Transverse colon (tissue), 4 donors: ENCODE data around the gene PTPN1. TPM values are rescaled to one million over a fixed set of nuclear protein-coding genes. Genes with fewer than 3 reads are reported as not detected.
"Not testable (repeated sequence)": the region's sequence is repeated elsewhere in the genome, so short reads cannot be mapped to it uniquely, and the experiment has no call there.

Experiments
- DNase-seq: peaks from one replicate; pipeline ENCODE4 v3.0.0-alpha.2; 2019
- H3K27ac ChIP-seq, 4 donors: fragments of 200-600 bp; sonication (generic); 2 replicates each; pipeline ENCODE4 v1.5.1; 2016 to 2018; ENCODE audit warnings: inconsistent platforms in 4 of 4
- H3K27me3 ChIP-seq: fragments of 200-600 bp; sonication (generic); 2 replicates; pipeline ENCODE4 v1.5.1; 2017; ENCODE audit warnings: inconsistent platforms
- H3K36me3 ChIP-seq, 4 donors: fragments of 200-600 bp; sonication (generic); 2 replicates each; pipeline ENCODE4 v1.5.1; 2017 to 2019; ENCODE audit warnings: inconsistent platforms in 4 of 4
- H3K4me1 ChIP-seq, 4 donors: fragments of 200-600 bp; sonication (generic); 2 replicates each; pipeline ENCODE4 v1.5.1; 2017 to 2020; ENCODE audit warnings: inconsistent platforms in 4 of 4
- H3K4me3 ChIP-seq, 4 donors: fragments of 200-600 bp; sonication (generic); 1 replicate in 1 of 4; 2 replicates in 3 of 4; pipeline versions ENCODE4 v1.5.1 to v1.6.1; 2017 to 2019; ENCODE audit warnings: inconsistent platforms in 4 of 4
- H3K9me3 ChIP-seq, 2 donors: fragments of 200-600 bp; sonication (generic); 2 replicates each; pipeline ENCODE4 v1.5.1; 2017 to 2019; ENCODE audit warnings: inconsistent platforms in 2 of 2
- EP300 ChIP-seq: sonication (generic); formaldehyde crosslinking; IDR thresholded peaks from one replicate; pipeline ENCODE4 v1.6.1; 2017; ENCODE audit warnings: antibody characterized with exemption, low read depth
- POLR2A ChIP-seq: fragments of 450-650 bp; IDR thresholded peaks from one replicate; pipeline ENCODE4 v1.6.1; 2016; ENCODE audit warnings: antibody characterized with exemption, mild to moderate bottlenecking, moderate library complexity
- POLR2AphosphoS5 ChIP-seq, 3 donors: sonication (generic); formaldehyde crosslinking; IDR thresholded peaks; one replicate each; pipeline ENCODE4 v1.6.1; 2016; ENCODE audit warnings: antibody characterized with exemption in 3 of 3
- WGBS, 2 donors: methylation state at CpG; one replicate each; pipeline ENCODE4 v1.1.5; 2018; ENCODE audit warnings: low coverage in 1 of 2; 5-methylcytosine and 5-hydroxymethylcytosine counted together
- in situ Hi-C, 4 donors: fragments of 200-750 bp; cut with MboI; loops; one replicate each; pipeline versions ENCODE4 v1.15.0 to v1.15.1; 2017; ENCODE audit warnings: low sequenced_read_pairs in 3 of 4, low pct_ligation_motif_present in 1 of 4, low pct_unique_long_range_greater_than_20kb in 1 of 4
- intact Hi-C: fragments of 100-400 bp; cut with DNase I; formaldehyde crosslinking; loops from one replicate; pipeline ENCODE4 v1.15.1; 2023; ENCODE audit warnings: low total_unique reads
- total RNA-seq, 4 donors: library from RNA; depleted of rRNA; stranded (reverse); fragments of >200 nt; gene quantifications; one replicate each; pipeline ENCODE4 v1.1.0, GENCODE V29; 2016
- TF ChIP-seq, protein P1 (sequence below), 5 experiments: fragments of 200-600 bp in 3 of 5; fragments of 450-650 bp in 2 of 5; sonication (generic) in 3 of 5; IDR thresholded peaks; 1 replicate in 2 of 5; 2 replicates in 3 of 5; pipeline ENCODE4 v1.5.1; 2016 to 2017; ENCODE audit warnings: antibody characterized with exemption in 5 of 5, inconsistent platforms in 3 of 5, mild to moderate bottlenecking in 2 of 5, moderate library complexity in 1 of 5

The PTPN1 gene
- total RNA-seq, 4 donors from 2014 or later, result 19.3 to 34.8 (median 28.8) TPM

DNA sequence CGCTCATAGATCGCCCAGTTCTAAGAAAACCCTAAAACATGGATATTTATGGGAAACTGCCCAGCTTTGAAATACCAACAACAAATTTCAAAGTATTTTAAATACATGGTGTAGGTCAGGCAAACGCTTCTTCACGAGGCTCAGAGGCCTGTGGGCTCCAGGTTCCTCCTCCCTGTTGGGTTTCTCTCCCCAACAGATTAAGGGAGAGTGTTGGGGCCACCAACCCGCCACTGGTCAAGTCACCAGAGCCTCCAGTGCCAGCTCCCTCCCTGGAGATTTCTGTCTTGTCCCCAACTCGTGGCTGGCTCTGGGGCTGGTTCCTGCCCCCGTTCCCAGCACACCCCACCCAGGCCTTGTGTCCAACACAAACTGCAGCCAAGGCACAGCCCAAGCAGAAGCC lies 87.9 kb downstream of the PTPN1 start:
- no peak for TF ChIP-seq POLR2A
- no peak for TF ChIP-seq POLR2AphosphoS5 (IDR thresholded peaks at IDR 0.05)
- TF ChIP-seq EP300, result no peak
- TF ChIP-seq, protein P1, sequence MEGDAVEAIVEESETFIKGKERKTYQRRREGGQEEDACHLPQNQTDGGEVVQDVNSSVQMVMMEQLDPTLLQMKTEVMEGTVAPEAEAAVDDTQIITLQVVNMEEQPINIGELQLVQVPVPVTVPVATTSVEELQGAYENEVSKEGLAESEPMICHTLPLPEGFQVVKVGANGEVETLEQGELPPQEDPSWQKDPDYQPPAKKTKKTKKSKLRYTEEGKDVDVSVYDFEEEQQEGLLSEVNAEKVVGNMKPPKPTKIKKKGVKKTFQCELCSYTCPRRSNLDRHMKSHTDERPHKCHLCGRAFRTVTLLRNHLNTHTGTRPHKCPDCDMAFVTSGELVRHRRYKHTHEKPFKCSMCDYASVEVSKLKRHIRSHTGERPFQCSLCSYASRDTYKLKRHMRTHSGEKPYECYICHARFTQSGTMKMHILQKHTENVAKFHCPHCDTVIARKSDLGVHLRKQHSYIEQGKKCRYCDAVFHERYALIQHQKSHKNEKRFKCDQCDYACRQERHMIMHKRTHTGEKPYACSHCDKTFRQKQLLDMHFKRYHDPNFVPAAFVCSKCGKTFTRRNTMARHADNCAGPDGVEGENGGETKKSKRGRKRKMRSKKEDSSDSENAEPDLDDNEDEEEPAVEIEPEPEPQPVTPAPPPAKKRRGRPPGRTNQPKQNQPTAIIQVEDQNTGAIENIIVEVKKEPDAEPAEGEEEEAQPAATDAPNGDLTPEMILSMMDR (IDR thresholded peaks at IDR 0.05), result no peak
- intact Hi-C loops (no loop called here), in situ Hi-C loops (no loop called here)
- H3K27ac ChIP-seq, result no peak overlapping the region
- H3K27me3 ChIP-seq, result peaks cover 9% of the 10 kb centered on the region
- H3K4me1 ChIP-seq, result peaks cover 0 to 3% (median 0%) of the 10 kb centered on the region in 4 donors
- H3K36me3 ChIP-seq, result no peaks in the 10 kb centered on the region
- no peaks in the 10 kb centered on the region for H3K9me3 ChIP-seq
- WGBS, 2 donors, result 40 to 80% methylated on average over 1 to 7 of the region's 7 CpGs
- DNase-seq, result no peak
- H3K4me3 ChIP-seq, result no peak overlapping the region

- DNase-seq, intact Hi-C loops, H3K36me3 ChIP-seq, in situ Hi-C loops, H3K27me3 ChIP-seq, H3K4me1 ChIP-seq, H3K27ac ChIP-seq, H3K4me3 ChIP-seq, H3K9me3 ChIP-seq: not testable (repeated sequence)
- WGBS, 2 donors, result 94% methylated on average over 4 to 5 of the region's 5 CpGs
Measured at GRCh38 chr20:50598768-50599167, 88.6 kb downstream of the PTPN1 start.

GRCh38 chr20:50600281-50600895 lies 90.2 kb downstream of the PTPN1 start:
- 66 to 69% methylated on average over 12 of the region's 12 CpGs for WGBS, 2 donors
- no peak for DNase-seq
- peaks cover 0 to 3% (median 0%) of the 10 kb centered on the region in 4 donors for H3K4me1 ChIP-seq
- no peak overlapping the region for H3K27ac ChIP-seq
- no peaks in the 10 kb centered on the region for H3K9me3 ChIP-seq
- peaks cover 9% of the 10 kb centered on the region for H3K27me3 ChIP-seq
- intact Hi-C loops, result no loop called here
- in situ Hi-C loops, result no loop called here
- TF ChIP-seq, protein P1 (IDR thresholded peaks at IDR 0.05), result no peak
- TF ChIP-seq POLR2A, result no peak
- no peak for TF ChIP-seq POLR2AphosphoS5 (IDR thresholded peaks at IDR 0.05)
- no peak for TF ChIP-seq EP300
- H3K4me3 ChIP-seq, result no peak overlapping the region
- H3K36me3 ChIP-seq, result no peaks in the 10 kb centered on the region

DNA sequence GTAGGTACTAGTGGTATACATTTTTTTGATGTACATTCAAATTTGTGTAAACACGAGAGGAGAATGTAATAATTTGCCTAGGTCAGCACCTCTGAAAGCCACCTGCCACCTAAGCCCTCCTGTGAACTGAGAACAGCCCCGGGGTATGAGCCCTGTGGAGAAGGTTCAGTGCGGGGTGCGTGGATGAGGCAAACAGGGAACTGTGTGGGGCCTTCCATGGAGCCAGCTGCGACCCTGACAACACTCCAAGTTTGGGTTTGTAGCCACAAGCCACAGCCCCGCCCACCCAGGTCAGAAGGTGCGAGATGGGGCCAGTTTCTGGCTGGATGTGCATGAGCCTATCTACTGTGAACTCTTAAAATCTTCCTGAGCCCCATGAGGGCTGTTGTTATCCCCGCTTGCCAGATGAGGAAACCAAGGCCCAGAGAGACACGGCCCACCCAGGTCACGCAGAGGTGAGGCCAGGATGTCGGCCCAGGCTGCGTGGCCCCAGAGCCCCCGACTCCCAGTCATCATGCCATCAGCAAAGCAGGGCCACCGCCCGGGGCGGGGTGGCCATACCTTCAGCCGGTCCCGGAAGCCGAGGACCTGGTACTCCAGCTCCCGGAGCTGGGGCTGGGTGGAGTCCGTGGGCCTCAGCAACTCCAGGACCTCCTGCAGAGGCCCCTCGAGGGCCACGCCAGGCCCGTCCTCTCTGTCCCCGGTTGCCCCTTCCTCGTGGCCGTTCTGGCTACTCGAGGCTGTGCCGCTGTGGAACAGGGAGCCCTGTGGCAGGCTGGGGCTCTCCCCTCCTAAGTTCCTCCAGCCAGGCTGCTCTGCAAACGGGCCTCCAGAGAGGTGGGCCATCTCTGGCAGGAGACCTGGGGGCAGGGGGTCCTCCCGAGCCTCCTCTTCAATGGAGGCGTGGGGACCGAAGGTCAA lies 91.6 kb downstream of the PTPN1 start:
- no peak for DNase-seq
- H3K4me3 ChIP-seq, result no peak overlapping the region
- no peaks in the 10 kb centered on the region for H3K9me3 ChIP-seq
- no peaks in the 10 kb centered on the region for H3K4me1 ChIP-seq
- H3K27ac ChIP-seq, result no peak overlapping the region
- no peaks in the 10 kb centered on the region for H3K36me3 ChIP-seq
- intact Hi-C loops (no loop called here), in situ Hi-C loops (no loop called here)
- TF ChIP-seq EP300 (no peak), POLR2A (no peak), POLR2AphosphoS5 (IDR thresholded peaks at IDR 0.05) (no peak)
- TF ChIP-seq, protein P1 (IDR thresholded peaks at IDR 0.05), result no peak
- H3K27me3 ChIP-seq, result peaks cover 6% of the 10 kb centered on the region
- WGBS, 2 donors, result 77% methylated on average over 31 of the region's 33 CpGs; no CpG with 5 or more reads in 1 of the 2 donors
